GM12878 (cell line): ENCODE results near the gene CRTC1. TPM values are rescaled to one million over a fixed set of nuclear protein-coding genes. Genes with fewer than 3 reads are reported as not detected.

Experiments
- ATAC-seq: fragments of 200-7000 bp; cut with Tn5 transposase; 3 replicates; pipeline ENCODE4 v1.9.1; 2020; ENCODE audit warnings: mild to moderate bottlenecking, moderate library complexity
- BruUV-seq: library from RNA; stranded (reverse); fragments of 400-500 nt; replicated peaks from 2 replicates; lab custom pipeline; 2021; lab: Mats Ljungman, UMichigan
- CTCF ChIA-PET: fragments of 300-600 bp; sonication (Branson Sonifier 250); formaldehyde crosslinking; extraction: SDS; loops from one replicate; lab custom pipeline; 2021; ENCODE audit warnings: inconsistent platforms; lab: Yijun Ruan, JAX
- POLR2A ChIA-PET: fragments of 350-600 bp; formaldehyde crosslinking; extraction: SDS; loops from one replicate; lab custom pipeline; 2021; ENCODE audit warnings: inconsistent platforms; lab: Charles Lee
- RAD21 ChIA-PET: fragments of 300-600 bp; sonication (Branson Sonifier 250); formaldehyde crosslinking; loops from one replicate; lab custom pipeline; 2023; ENCODE audit warnings: antibody characterized with exemption; ENCODE audit not compliant: unreplicated experiment; lab: Charles Lee
- SMC1A ChIA-PET: fragments of 300-600 bp; sonication (Branson Sonifier 250); formaldehyde crosslinking; loops from one replicate; lab custom pipeline; 2023; ENCODE audit not compliant: unreplicated experiment, uncharacterized antibody; lab: Charles Lee
- DNase-seq: peaks from one replicate; pipeline ENCODE4 v3.0.0-alpha.2; 2011; ENCODE audit warnings: low read depth, low spot score
- FAIRE-seq: peaks from 3 replicates; lab custom pipeline; 2011; peaks lifted over from hg19 to GRCh38; lab: Jason Lieb, UNC
- H2AFZ ChIP-seq: 2 replicates; pipeline ENCODE4 v1.6.0; 2011; ENCODE audit warnings: low read depth, low read length, control low read depth; ENCODE audit not compliant: control insufficient read depth
- H3K27ac ChIP-seq: 2 replicates; pipeline ENCODE4 v1.5.1; 2011; ENCODE audit warnings: control low read depth; ENCODE audit not compliant: control insufficient read depth, insufficient read depth
- H3K27me3 ChIP-seq, 2 experiments: replicated peaks in 1 of 2; 2 replicates each; pipeline versions ENCODE4 v1.6.0 to v1.6.1; 2011; ENCODE audit warnings: low read length in 1 of 2; ENCODE audit not compliant: control insufficient read depth in 2 of 2, insufficient read depth in 2 of 2
- H3K36me3 ChIP-seq, 2 experiments: 2 replicates each; pipeline ENCODE4 v1.5.1; 2011; ENCODE audit warnings: low read length in 1 of 2; ENCODE audit not compliant: control insufficient read depth in 2 of 2, insufficient read depth in 2 of 2
- H3K4me1 ChIP-seq: 2 replicates; pipeline ENCODE4 v1.6.1; 2011; ENCODE audit warnings: mild to moderate bottlenecking, low read length, moderate library complexity, mixed read lengths; ENCODE audit not compliant: control insufficient read depth, insufficient read depth
- H3K4me2 ChIP-seq: 2 replicates; pipeline ENCODE4 v1.6.0; 2011; ENCODE audit warnings: control low read depth; ENCODE audit not compliant: control insufficient read depth, insufficient read depth
- H3K4me3 ChIP-seq: fragments of 200-600 bp; sonication (generic); 2 replicates; pipeline ENCODE4 v1.5.1; 2016
- H3K79me2 ChIP-seq: 2 replicates; pipeline ENCODE4 v1.6.0; 2011; ENCODE audit warnings: low read length; ENCODE audit not compliant: control insufficient read depth, insufficient read depth
- H3K9ac ChIP-seq: 2 replicates; pipeline ENCODE4 v1.8.0; 2011; ENCODE audit warnings: low read length, control low read depth, mixed read lengths; ENCODE audit not compliant: control insufficient read depth, insufficient read depth
- H3K9me3 ChIP-seq: replicated peaks from 3 replicates; pipeline ENCODE4 v1.5.1; 2011; ENCODE audit warnings: mild to moderate bottlenecking, low read length; ENCODE audit not compliant: control insufficient read depth, insufficient read depth
- H4K20me1 ChIP-seq: 2 replicates; pipeline ENCODE4 v1.6.0; 2011; ENCODE audit not compliant: control insufficient read depth, insufficient read depth
- FOS ChIP-seq: IDR thresholded peaks from 3 replicates; pipeline ENCODE4 v1.6.1; 2011; ENCODE audit warnings: borderline replicate concordance; ENCODE audit not compliant: insufficient read length; ENCODE audit errors: extremely low read depth
- KLF5 ChIP-seq: fragments of 450-650 bp; IDR thresholded peaks from 2 replicates; pipeline ENCODE4 v1.6.1; 2014; ENCODE audit warnings: mild to moderate bottlenecking; ENCODE audit not compliant: partially characterized antibody
- NR2F1 ChIP-seq: fragments of 450-650 bp; conservative IDR thresholded peaks from 2 replicates; pipeline ENCODE4 v1.6.1; 2017; ENCODE audit warnings: mild to moderate bottlenecking
- SRF ChIP-seq, 2 experiments: IDR thresholded peaks; 2 replicates each; pipeline ENCODE4 v1.6.1; 2011; ENCODE audit warnings: low read depth in 2 of 2, low read length in 2 of 2, mild to moderate bottlenecking in 1 of 2, moderate library complexity in 1 of 2
- TAF1 ChIP-seq: IDR thresholded peaks from 2 replicates; pipeline ENCODE4 v1.6.1; 2011; ENCODE audit warnings: mild to moderate bottlenecking, low read depth, low read length, borderline replicate concordance
- TBL1XR1 ChIP-seq: IDR thresholded peaks from 2 replicates; pipeline ENCODE4 v1.6.1; 2012; ENCODE audit warnings: low read depth, low read length, improper control_type of control experiment
- TCF12 ChIP-seq: IDR thresholded peaks from 2 replicates; pipeline ENCODE4 v1.6.1; 2011; ENCODE audit warnings: low read depth, mild to moderate bottlenecking, low read length
- WGBS: methylation state at CpG from one replicate; pipeline ENCODE4 v1.1.6; 2016; ENCODE audit warnings: low lambda C conversion rate; ENCODE audit not compliant: insufficient replicate concordance, insufficient coverage; ENCODE audit errors: missing lambda C conversion rate; 5-methylcytosine and 5-hydroxymethylcytosine counted together
- in situ Hi-C: fragments of 300-500 bp; cut with MboI; formaldehyde crosslinking; loops from 9 replicates; pipeline ENCODE4 v1.14.3; 2018; ENCODE audit warnings: mixed read lengths
- intact Hi-C: fragments of 100-400 bp; cut with micrococcal nuclease; formaldehyde crosslinking; loops from one replicate; pipeline ENCODE4 v1.14.2; 2022; ENCODE audit not compliant: unreplicated experiment
- polyA plus RNA-seq, 11 experiments: library from polyadenylated mRNA; depleted of rRNA in 4 of 11; unstranded in 6 of 11; stranded (reverse) in 5 of 11; fragments of >200 nt; fragmentation: Nextera tagmentation in 4 of 11; fragmentation: Illumina TruSeq in 1 of 11; extraction: Ambion mirVana in 4 of 11; extraction: Trizol in 1 of 11; gene quantifications; 1 replicate in 1 of 11; 2 replicates in 10 of 11; pipeline versions ENCODE4 v1.2.1 to v1.2.3, GENCODE V29; 2011 to 2016; ENCODE audit warnings: inconsistent platforms in 2 of 11, missing spikeins in 2 of 11, low read depth in 1 of 11
- total RNA-seq, 4 experiments: library from RNA; depleted of rRNA in 3 of 4; stranded (reverse); fragments of >200 nt in 3 of 4; fragmentation: Illumina TruSeq in 1 of 4; extraction: Trizol in 1 of 4; gene quantifications; 2 replicates each; pipeline versions ENCODE4 v1.2.1 to v1.2.3, GENCODE V29; 2013 to 2021
- TF ChIP-seq, protein P1 (sequence below): fragments of 150-350 bp; IDR thresholded peaks from 2 replicates; pipeline ENCODE4 v1.6.1; 2014; ENCODE audit warnings: mild to moderate bottlenecking, low read depth, low read length

The CRTC1 gene
- total and polyA plus RNA-seq, 10 of the 15 experiments (the other 5 are each of a cell fraction or from before 2014, with no cell fraction given): 0.02 to 4.6 (median 1.1) TPM; not detected in 1

DNA sequence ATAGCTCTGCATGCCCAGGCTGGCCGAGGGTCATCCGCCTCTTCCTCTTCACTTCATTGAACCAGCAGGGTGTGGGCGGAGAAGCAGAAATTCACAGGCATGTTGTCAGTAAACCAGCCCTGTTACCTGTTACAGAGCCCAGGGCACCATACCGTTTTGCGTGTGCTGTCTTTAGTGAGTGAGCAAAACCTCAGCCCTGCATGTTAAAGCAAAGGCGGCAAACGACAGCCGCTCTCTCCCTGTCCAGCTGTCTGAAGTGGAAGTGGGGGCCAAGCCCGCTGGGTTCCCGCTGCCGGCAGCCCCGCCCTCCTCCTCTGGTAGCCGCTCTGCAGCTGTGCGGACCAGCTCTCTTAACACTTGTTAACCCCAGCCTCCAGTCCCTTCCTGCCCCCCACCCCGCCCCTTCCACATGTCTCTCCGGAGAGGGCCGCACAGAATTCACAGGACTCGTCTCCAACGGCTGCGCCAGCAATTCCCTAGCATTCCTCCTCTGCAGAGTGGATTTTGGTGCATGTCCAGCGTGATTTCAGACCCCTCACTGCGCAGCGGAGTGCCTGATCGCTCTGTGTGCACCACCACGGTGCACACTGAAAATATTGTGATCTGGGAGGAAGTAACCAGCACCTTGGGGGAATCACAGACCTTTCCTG is 34.0 kb upstream of the CRTC1 start:
- H3K9ac ChIP-seq: no peak overlapping the region
- no peak overlapping the region for H3K27ac ChIP-seq
- H3K4me1 ChIP-seq: peaks cover 18% of the 10 kb centered on the region
- no peaks in the 10 kb centered on the region; the same call in 1 of the 2 replicates for H3K79me2 ChIP-seq
- no peaks in the 10 kb centered on the region for H3K27me3 ChIP-seq
- ATAC-seq (peak; percentile 79), FAIRE-seq (peak; percentile 68), DNase-seq (no peak)
- no peak overlapping the region; the same call in 1 of the 2 replicates for H3K4me3 ChIP-seq
- H4K20me1 ChIP-seq: peaks cover 9% of the 10 kb centered on the region; the same call in 1 of the 2 replicates
- H3K9me3 ChIP-seq: no peaks in the 10 kb centered on the region
- in situ Hi-C loops (no loop called here), intact Hi-C loops (no loop called here)
- H2AFZ ChIP-seq: no peak overlapping the region
- SMC1A ChIA-PET: interaction anchor here (0.9 kb wide), 1 partner anchor 62 kb away, joined by 4 read pairs; no protein-coding TSS in a partner anchor
- BruUV-seq: no TSS peak
- H3K36me3 ChIP-seq: no peaks in the 10 kb centered on the region; a peak in 2 of 4 replicates
- RAD21 ChIA-PET: no interaction called here
- CTCF ChIA-PET: no interaction called here
- POLR2A ChIA-PET: interaction anchor here (0.7 kb wide), 1 partner anchor 11 kb away, joined by 3 read pairs; no protein-coding TSS in a partner anchor
- H3K4me2 ChIP-seq: peak overlapping the region; percentile 0; the same call in 1 of the 2 replicates
- 79% methylated on average over 25 of the region's 25 CpGs for WGBS
- TF ChIP-seq FOS: no peak
- TF ChIP-seq KLF5: no peak
- TF ChIP-seq TAF1: no peak
- TF ChIP-seq TCF12: 0 out of 2 replicates have a peak, but pooled peaks have one; percentile 39
- no peak for TF ChIP-seq TBL1XR1
- TF ChIP-seq, protein P1, sequence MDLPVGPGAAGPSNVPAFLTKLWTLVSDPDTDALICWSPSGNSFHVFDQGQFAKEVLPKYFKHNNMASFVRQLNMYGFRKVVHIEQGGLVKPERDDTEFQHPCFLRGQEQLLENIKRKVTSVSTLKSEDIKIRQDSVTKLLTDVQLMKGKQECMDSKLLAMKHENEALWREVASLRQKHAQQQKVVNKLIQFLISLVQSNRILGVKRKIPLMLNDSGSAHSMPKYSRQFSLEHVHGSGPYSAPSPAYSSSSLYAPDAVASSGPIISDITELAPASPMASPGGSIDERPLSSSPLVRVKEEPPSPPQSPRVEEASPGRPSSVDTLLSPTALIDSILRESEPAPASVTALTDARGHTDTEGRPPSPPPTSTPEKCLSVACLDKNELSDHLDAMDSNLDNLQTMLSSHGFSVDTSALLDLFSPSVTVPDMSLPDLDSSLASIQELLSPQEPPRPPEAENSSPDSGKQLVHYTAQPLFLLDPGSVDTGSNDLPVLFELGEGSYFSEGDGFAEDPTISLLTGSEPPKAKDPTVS: no peak
- 0 out of 4 replicates have a peak, but pooled peaks of 1 of the 2 experiments have one; percentile 9 for TF ChIP-seq SRF (IDR thresholded peaks at IDR 0.05; ENCODE audit: low read depth in 2 of 2, low read length in 2 of 2)
- no peak for TF ChIP-seq NR2F1
